VCaP (cell line): ENCODE data around the gene STAC.

Experiments used
- H3K27ac ChIP-seq: fragments of 450-650 bp; 2 replicates; pipeline ENCODE4 v1.5.1; 2017
- CTCF ChIP-seq: fragments of 450-650 bp; conservative IDR thresholded peaks from 2 replicates; pipeline ENCODE4 v1.5.1; 2017; ENCODE audit warnings: mild to moderate bottlenecking, moderate library complexity

The STAC gene

GRCh38 chr3:36487616-36488015 is 107.3 kb downstream of the STAC start:
- TF ChIP-seq CTCF, result no peak
- H3K27ac ChIP-seq, result no peak overlapping the region

DNA sequence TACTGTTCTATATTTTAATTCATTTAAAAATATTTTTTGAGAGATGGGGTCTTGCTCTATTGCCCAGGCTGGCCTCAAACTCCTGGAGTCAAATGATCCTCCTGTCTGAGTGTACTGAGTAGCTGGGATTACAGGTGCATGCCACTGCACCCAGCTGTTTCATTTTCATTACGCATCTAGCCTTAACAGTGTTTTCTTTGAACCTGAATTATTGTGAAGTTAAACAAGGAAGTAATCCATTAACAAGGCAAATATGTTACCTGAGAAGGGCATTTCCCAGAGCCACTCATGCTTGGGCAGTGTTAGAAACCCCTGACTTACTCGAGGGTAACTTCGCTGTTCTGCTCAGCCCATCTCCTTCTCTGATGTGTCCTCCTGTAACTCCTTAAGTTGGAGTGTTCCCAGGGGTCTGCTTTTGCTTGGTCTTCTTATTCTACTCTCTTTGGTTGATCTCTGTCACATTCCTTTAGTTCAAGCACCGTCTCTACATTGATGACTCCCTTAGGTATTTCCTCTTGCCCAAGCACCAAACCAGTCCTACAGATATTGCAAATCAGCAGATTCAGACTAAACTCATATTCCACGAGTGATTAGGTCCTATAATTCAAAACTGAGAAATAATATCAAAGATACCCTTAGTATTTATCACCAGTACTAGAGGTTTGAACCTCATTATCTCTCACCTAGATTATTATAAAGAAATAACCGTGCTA is 107.9 kb downstream of the STAC start:
- H3K27ac ChIP-seq, result no peak overlapping the region
- TF ChIP-seq CTCF, result no peak

GRCh38 chr3:36489101-36489500 is 108.8 kb downstream of the STAC start:
- TF ChIP-seq CTCF, result no peak

GRCh38 chr3:36489679-36490425 is 109.5 kb downstream of the STAC start:
- TF ChIP-seq CTCF, result no peak
- no peak overlapping the region for H3K27ac ChIP-seq

More at GRCh38 chr3:36489101-36489500, 108.8 kb downstream of the STAC start:
- H3K27ac ChIP-seq, result no peak overlapping the region

DNA sequence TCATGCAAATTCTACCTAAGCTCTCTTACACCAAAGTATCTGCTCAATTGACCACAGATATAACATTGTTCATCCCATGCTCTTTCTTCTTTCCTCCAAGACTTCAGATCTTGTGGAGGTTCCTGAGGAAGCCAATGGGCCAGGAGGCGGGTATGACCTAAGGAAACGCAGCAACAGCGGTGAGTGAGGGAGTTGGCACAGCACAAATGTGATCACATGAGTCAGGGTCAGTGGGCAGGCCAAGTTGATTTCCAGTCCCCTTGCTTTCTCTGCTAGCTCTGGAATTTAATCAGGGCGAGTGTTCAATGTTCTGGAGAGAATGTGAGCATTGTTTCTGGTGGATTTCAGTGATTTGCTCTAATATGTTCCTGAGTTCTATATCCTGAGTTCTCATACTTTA is 112.7 kb downstream of the STAC start:
- TF ChIP-seq CTCF, result no peak
- H3K27ac ChIP-seq, result no peak overlapping the region

GRCh38 chr3:36494461-36495109 is 114.3 kb downstream of the STAC start:
- TF ChIP-seq CTCF, result no peak
- no peak overlapping the region for H3K27ac ChIP-seq
